Uterus (tissue), 4 donors: ENCODE measurements around the gene HES2. TPM values are rescaled to one million over a fixed set of nuclear protein-coding genes. Genes with fewer than 3 reads are reported as not detected.

ENCODE experiments used
- DNase-seq, 2 donors: peaks; one replicate each; pipeline ENCODE4 v3.0.0-alpha.2; 2019 to 2020
- H3K27ac ChIP-seq, 2 donors: fragments of 200-600 bp; sonication (generic); 1 replicate in 1 of 2; 2 replicates in 1 of 2; pipeline ENCODE4 v1.5.1; 2016 to 2018
- H3K27me3 ChIP-seq, 2 donors: fragments of 200-600 bp; sonication (generic); one replicate each; pipeline ENCODE4 v1.5.1; 2018 to 2019; ENCODE audit warnings: control low read depth in 1 of 2
- H3K36me3 ChIP-seq, 2 donors: fragments of 200-600 bp; sonication (generic); one replicate each; pipeline ENCODE4 v1.5.1; 2019; ENCODE audit warnings: control low read depth in 1 of 2
- H3K4me1 ChIP-seq, 2 donors: fragments of 200-600 bp; sonication (generic); one replicate each; pipeline ENCODE4 v1.5.1; 2018 to 2019; ENCODE audit warnings: control low read depth in 1 of 2
- H3K4me3 ChIP-seq, 2 donors: fragments of 200-600 bp; sonication (generic); 1 replicate in 1 of 2; 2 replicates in 1 of 2; pipeline ENCODE4 v1.5.1; 2018 to 2019; ENCODE audit warnings: mild to moderate bottlenecking in 1 of 2
- H3K9me3 ChIP-seq, 2 donors: fragments of 200-600 bp; sonication (generic); one replicate each; pipeline ENCODE4 v1.5.1; 2019; ENCODE audit warnings: control low read depth in 1 of 2
- POLR2A ChIP-seq, 2 donors: fragments of 450-650 bp; IDR thresholded peaks; one replicate each; pipeline ENCODE4 v1.6.1; 2016; ENCODE audit warnings: antibody characterized with exemption in 2 of 2, mild to moderate bottlenecking in 1 of 2, moderate library complexity in 1 of 2
- intact Hi-C: fragments of 100-400 bp; cut with DNase I; formaldehyde crosslinking; loops from one replicate; pipeline ENCODE4 v1.15.1; 2023; ENCODE audit warnings: low total_unique reads
- total RNA-seq, 4 donors: library from RNA; depleted of rRNA in 3 of 4; stranded (reverse); fragments of >200 nt in 3 of 4; gene quantifications; one replicate each; pipeline versions ENCODE4 v1.1.0 to v1.2.4, GENCODE V29; 2014 to 2023
- TF ChIP-seq, protein P1 (sequence below), 4 experiments: fragments of 200-600 bp in 2 of 4; fragments of 450-650 bp in 2 of 4; sonication (generic) in 2 of 4; IDR thresholded peaks; one replicate each; pipeline ENCODE4 v1.5.1; 2016 to 2019; ENCODE audit warnings: antibody characterized with exemption in 4 of 4, mild to moderate bottlenecking in 2 of 4, moderate library complexity in 1 of 4
- donor health status: DM: yes; HTN: yes; CAD: no.

Gene HES2
- total RNA-seq, 4 donors from 2014 or later, result 0.21 TPM; not detected in 3

DNA sequence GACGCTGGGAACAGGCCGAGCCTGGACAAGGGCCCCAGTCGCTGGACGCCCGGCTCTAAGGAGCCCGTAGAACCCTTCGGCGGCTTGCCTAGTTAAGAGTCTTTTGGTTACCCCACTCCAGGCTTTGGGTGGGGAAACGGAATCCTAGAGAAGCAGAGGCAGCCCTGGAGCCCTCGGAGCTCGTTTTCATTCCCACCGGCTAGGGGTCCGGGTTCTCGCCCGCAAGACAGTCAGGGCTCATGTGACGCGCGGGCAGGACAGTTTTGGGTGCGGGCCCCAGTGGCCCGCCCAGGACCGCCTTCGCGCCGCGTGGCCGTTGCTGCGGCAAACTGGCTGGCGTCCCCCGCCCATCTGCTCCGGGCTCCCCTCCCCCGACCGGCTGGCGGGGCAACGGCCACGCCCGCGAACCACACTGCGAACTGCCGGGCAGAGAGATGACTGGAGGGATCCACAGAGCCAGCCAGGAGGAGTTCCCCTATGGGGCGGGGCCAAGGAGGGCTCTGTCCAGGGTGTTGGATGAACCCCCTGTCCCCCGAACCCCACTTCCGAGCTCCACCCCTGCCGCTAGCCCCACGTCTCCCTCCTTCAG, 829 bp upstream of the HES2 start:
- DNase-seq, result no peak
- intact Hi-C loops, result no loop called here
- peaks cover 0 to 33% of the 10 kb centered on the region in 2 donors for H3K4me1 ChIP-seq
- no peak overlapping the region for H3K27ac ChIP-seq
- no peak overlapping the region for H3K4me3 ChIP-seq
- H3K9me3 ChIP-seq, result no peaks in the 10 kb centered on the region
- peaks cover 19 to 44% of the 10 kb centered on the region in 2 donors for H3K27me3 ChIP-seq
- TF ChIP-seq POLR2A (IDR thresholded peaks at IDR 0.05), result no peak
- TF ChIP-seq, protein P1, sequence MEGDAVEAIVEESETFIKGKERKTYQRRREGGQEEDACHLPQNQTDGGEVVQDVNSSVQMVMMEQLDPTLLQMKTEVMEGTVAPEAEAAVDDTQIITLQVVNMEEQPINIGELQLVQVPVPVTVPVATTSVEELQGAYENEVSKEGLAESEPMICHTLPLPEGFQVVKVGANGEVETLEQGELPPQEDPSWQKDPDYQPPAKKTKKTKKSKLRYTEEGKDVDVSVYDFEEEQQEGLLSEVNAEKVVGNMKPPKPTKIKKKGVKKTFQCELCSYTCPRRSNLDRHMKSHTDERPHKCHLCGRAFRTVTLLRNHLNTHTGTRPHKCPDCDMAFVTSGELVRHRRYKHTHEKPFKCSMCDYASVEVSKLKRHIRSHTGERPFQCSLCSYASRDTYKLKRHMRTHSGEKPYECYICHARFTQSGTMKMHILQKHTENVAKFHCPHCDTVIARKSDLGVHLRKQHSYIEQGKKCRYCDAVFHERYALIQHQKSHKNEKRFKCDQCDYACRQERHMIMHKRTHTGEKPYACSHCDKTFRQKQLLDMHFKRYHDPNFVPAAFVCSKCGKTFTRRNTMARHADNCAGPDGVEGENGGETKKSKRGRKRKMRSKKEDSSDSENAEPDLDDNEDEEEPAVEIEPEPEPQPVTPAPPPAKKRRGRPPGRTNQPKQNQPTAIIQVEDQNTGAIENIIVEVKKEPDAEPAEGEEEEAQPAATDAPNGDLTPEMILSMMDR (IDR thresholded peaks at IDR 0.05), result no peak
- H3K36me3 ChIP-seq, result no peaks in the 10 kb centered on the region

DNA sequence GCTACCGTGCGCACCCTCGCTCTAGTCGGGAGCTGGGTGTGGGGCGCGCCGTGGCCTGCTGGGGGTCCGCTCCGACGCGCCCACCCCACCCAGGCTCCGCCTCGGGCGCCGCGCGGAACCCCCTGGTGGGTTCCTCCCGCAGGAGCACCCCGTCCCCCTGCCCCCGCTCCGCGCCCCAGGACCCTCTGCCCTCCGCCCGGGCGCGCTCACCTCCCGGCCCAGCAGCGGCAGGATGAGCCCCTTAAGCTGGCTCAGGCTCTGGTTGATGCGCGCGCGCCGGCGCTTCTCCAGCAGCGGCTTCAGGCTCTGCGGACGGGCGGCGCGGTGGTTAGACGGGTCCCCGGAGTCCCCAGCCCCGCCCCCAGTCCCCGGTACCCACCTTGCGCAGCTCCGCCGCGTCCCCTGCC, 319 bp downstream of the HES2 start:
- peaks cover 0 to 33% of the 10 kb centered on the region in 2 donors for H3K4me1 ChIP-seq
- no peak overlapping the region for H3K27ac ChIP-seq
- no peak for TF ChIP-seq POLR2A (IDR thresholded peaks at IDR 0.05)
- peaks cover 9 to 41% of the 10 kb centered on the region in 2 donors for H3K27me3 ChIP-seq
- H3K36me3 ChIP-seq, result no peaks in the 10 kb centered on the region
- no peak for DNase-seq
- peak overlapping the region in 1 of 2 donors; percentile 12 for H3K4me3 ChIP-seq
- no peaks in the 10 kb centered on the region for H3K9me3 ChIP-seq
- intact Hi-C loops, result no loop called here

DNA sequence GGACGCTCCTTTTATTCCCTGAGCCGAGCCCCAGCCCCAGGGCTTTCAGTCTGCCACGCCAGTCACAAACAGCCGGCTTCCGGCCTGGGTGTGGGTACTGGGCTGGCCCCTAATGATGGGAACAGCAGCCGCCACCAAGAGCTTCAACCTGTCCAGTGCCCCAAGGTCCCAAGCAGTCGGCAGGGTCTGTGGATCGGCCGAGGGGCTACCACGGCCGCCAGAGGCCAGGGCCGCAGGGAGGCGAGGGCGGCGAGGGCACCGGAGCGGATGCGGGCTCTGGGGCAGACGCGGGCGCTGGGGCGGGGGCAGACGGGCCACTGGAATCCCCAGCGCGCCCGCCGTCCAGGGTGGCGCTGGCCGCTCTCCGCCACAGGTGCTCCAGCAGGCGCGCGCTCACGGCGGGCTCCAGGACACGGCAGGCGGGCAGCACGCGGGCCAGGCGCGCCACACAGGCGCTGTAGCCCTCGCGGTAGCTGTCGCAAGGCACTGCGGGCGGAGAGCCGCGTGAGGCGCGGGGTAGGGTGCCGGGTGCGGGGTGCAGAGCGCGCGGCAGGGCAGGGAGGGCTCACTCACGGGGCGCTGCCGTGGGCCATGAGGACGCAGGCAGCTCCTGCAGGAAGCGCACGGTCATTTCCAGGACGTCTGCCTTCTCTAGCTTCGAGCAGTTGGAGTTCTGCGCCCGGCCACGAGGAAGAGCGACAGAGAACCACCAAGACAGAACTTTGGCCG, 887 bp downstream of the HES2 start:
- no peak overlapping the region for H3K4me3 ChIP-seq
- H3K4me1 ChIP-seq, result peaks cover 0 to 30% of the 10 kb centered on the region in 2 donors
- no peak overlapping the region for H3K27ac ChIP-seq
- H3K36me3 ChIP-seq, result no peaks in the 10 kb centered on the region
- H3K27me3 ChIP-seq, result peaks cover 7 to 36% of the 10 kb centered on the region in 2 donors
- no peak for DNase-seq
- H3K9me3 ChIP-seq, result no peaks in the 10 kb centered on the region
- intact Hi-C loops, result no loop called here
- TF ChIP-seq, protein P1 (IDR thresholded peaks at IDR 0.05), result no peak
- TF ChIP-seq POLR2A (IDR thresholded peaks at IDR 0.05), result no peak

- H3K4me1 ChIP-seq, result peaks cover 0 to 23% of the 10 kb centered on the region in 2 donors
- DNase-seq, result no peak
- H3K27me3 ChIP-seq, result peaks cover 7 to 31% of the 10 kb centered on the region in 2 donors
- H3K36me3 ChIP-seq, result no peaks in the 10 kb centered on the region
- TF ChIP-seq POLR2A (IDR thresholded peaks at IDR 0.05), result no peak
- TF ChIP-seq, protein P1 (IDR thresholded peaks at IDR 0.05), result no peak
- H3K27ac ChIP-seq, result no peak overlapping the region
- H3K4me3 ChIP-seq, result no peak overlapping the region
- no peaks in the 10 kb centered on the region for H3K9me3 ChIP-seq
- intact Hi-C loops, result no loop called here
Observed at GRCh38 chr1:6417961-6418667, 1.6 kb downstream of the HES2 start.

- intact Hi-C loops, result no loop called here
Observed at GRCh38 chr1:6416906-6417305, 2.8 kb downstream of the HES2 start.

More at GRCh38 chr1:6416906-6417305, 2.8 kb downstream of the HES2 start:
- H3K4me3 ChIP-seq, result no peak overlapping the region
- no peaks in the 10 kb centered on the region for H3K36me3 ChIP-seq
- H3K27ac ChIP-seq, result no peak overlapping the region
- TF ChIP-seq, protein P1 (IDR thresholded peaks at IDR 0.05), result no peak
- no peak for TF ChIP-seq POLR2A (IDR thresholded peaks at IDR 0.05)
- H3K27me3 ChIP-seq, result peaks cover 7 to 27% of the 10 kb centered on the region in 2 donors
- DNase-seq, result no peak
- peaks cover 0 to 20% of the 10 kb centered on the region in 2 donors for H3K4me1 ChIP-seq
- H3K9me3 ChIP-seq, result no peaks in the 10 kb centered on the region
